ENCODE measurements around the gene FBXL22. TPM values are rescaled to one million over a fixed set of nuclear protein-coding genes. Genes with fewer than 3 reads are reported as not detected.

Gene FBXL22
- total RNA-seq, 2 donors from 2014 or later, result 0.29 to 0.90 TPM

GRCh38 chr15:63604281-63604680 lies 7.1 kb downstream of the FBXL22 start:
- no peak for DNase-seq
- no peak overlapping the region for H3K4me3 ChIP-seq (ENCODE audit: low read length)
- H3K36me3 ChIP-seq (ENCODE audit: control insufficient read depth, insufficient read depth, low read length), result peaks cover 19% of the 10 kb centered on the region
- TF ChIP-seq CTCF (conservative IDR thresholded peaks at IDR 0.05), result no peak
- Mint-ChIP-seq H3K9me3 (no peaks in the 10 kb centered on the region), H3K4me1 (peaks cover 15% of the 10 kb centered on the region), H3K27ac (no peak overlapping the region), H3K27me3 (ENCODE audit: insufficient read depth) (peaks cover 16% of the 10 kb centered on the region), H3K4me3 (no peak overlapping the region), H3K36me3 (ENCODE audit: low read depth) (peaks cover 5% of the 10 kb centered on the region)
- peaks cover 11% of the 10 kb centered on the region for H3K27me3 ChIP-seq (ENCODE audit: control insufficient read depth, insufficient read depth, low read length, poor library complexity, severe bottlenecking)
- no peaks in the 10 kb centered on the region for H3K9me3 ChIP-seq (ENCODE audit: control insufficient read depth, low read length)
- no peak overlapping the region for H3K9ac ChIP-seq (ENCODE audit: extremely low read depth, low read length, poor library complexity, severe bottlenecking)
- H3K4me1 ChIP-seq (ENCODE audit: control insufficient read depth, insufficient read depth, low read length), result peaks cover 7% of the 10 kb centered on the region
- no peak overlapping the region for H3K27ac ChIP-seq (ENCODE audit: low read depth, low read length)
- WGBS, 2 experiments (ENCODE audit: insufficient coverage in 1 of 2, insufficient read length in 1 of 2), result 100% methylated on average over 2 of the region's 2 CpGs; no CpG with 5 or more reads in 1 of the 2 experiments

GRCh38 chr15:63605036-63605435 lies 7.8 kb downstream of the FBXL22 start:
- TF ChIP-seq CTCF (conservative IDR thresholded peaks at IDR 0.05), result no peak
- peaks cover 16% of the 10 kb centered on the region for H3K27me3 Mint-ChIP-seq (ENCODE audit: insufficient read depth)
- H3K27me3 ChIP-seq (ENCODE audit: control insufficient read depth, insufficient read depth, low read length, poor library complexity, severe bottlenecking), result peaks cover 11% of the 10 kb centered on the region

DNA sequence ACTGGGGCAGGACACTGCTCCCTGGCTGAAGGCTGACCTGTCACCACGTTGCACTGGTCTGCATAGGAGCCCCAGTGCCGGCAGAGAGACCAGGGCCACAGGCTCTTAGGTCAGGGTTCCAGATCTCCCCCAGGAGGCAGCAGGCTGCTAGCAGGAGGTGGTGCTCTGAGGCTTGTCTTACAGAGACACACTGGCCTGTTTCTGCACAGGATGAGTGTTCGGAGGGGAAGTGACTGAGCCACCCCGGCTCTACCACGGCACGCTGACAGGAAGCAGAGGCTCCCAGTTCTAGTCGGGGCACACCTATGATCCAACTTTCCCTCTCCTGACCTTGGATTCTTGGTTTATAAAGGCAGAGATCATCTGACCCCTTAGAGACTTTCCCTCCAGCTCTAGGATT lies 8.6 kb downstream of the FBXL22 start:
- H3K36me3 ChIP-seq (ENCODE audit: control insufficient read depth, insufficient read depth, low read length), result peaks cover 24% of the 10 kb centered on the region
- H3K9me3 ChIP-seq (ENCODE audit: control insufficient read depth, low read length), result no peaks in the 10 kb centered on the region
- peaks cover 11% of the 10 kb centered on the region for H3K27me3 ChIP-seq (ENCODE audit: control insufficient read depth, insufficient read depth, low read length, poor library complexity, severe bottlenecking)
- no peak overlapping the region for H3K4me3 ChIP-seq (ENCODE audit: low read length)
- H3K27ac Mint-ChIP-seq, result no peak overlapping the region
- no peak overlapping the region for H3K9ac ChIP-seq (ENCODE audit: extremely low read depth, low read length, poor library complexity, severe bottlenecking)
- TF ChIP-seq CTCF (conservative IDR thresholded peaks at IDR 0.05), result no peak
- DNase-seq, result no peak
- peaks cover 16% of the 10 kb centered on the region for H3K27me3 Mint-ChIP-seq (ENCODE audit: insufficient read depth)
- H3K4me3 Mint-ChIP-seq, result no peak overlapping the region
- H3K9me3 Mint-ChIP-seq, result no peaks in the 10 kb centered on the region
- H3K27ac ChIP-seq (ENCODE audit: low read depth, low read length), result no peak overlapping the region
- WGBS, 2 experiments (ENCODE audit: insufficient coverage in 1 of 2, insufficient read length in 1 of 2), result 92 to 97% methylated on average over 4 to 7 of the region's 7 CpGs
- H3K4me1 ChIP-seq (ENCODE audit: control insufficient read depth, insufficient read depth, low read length), result no peaks in the 10 kb centered on the region
- H3K4me1 Mint-ChIP-seq, result peaks cover 12% of the 10 kb centered on the region
- H3K36me3 Mint-ChIP-seq (ENCODE audit: low read depth), result peaks cover 5% of the 10 kb centered on the region

More at GRCh38 chr15:63605036-63605435, 7.8 kb downstream of the FBXL22 start:
- Histone ChIP-seq H3K9me3 (ENCODE audit: control insufficient read depth, low read length) (no peaks in the 10 kb centered on the region), H3K36me3 (ENCODE audit: control insufficient read depth, insufficient read depth, low read length) (peaks cover 24% of the 10 kb centered on the region), H3K4me3 (ENCODE audit: low read length) (no peak overlapping the region), H3K9ac (ENCODE audit: extremely low read depth, low read length, poor library complexity, severe bottlenecking) (no peak overlapping the region), H3K4me1 (ENCODE audit: control insufficient read depth, insufficient read depth, low read length) (peaks cover 3% of the 10 kb centered on the region), H3K27ac (ENCODE audit: low read depth, low read length) (no peak overlapping the region)
- Mint-ChIP-seq H3K36me3 (ENCODE audit: low read depth) (peaks cover 5% of the 10 kb centered on the region), H3K9me3 (no peaks in the 10 kb centered on the region), H3K4me3 (no peak overlapping the region), H3K27ac (no peak overlapping the region), H3K4me1 (peaks cover 7% of the 10 kb centered on the region)
- 97 to 100% methylated on average over 1 to 3 of the region's 3 CpGs for WGBS, 2 experiments (ENCODE audit: insufficient coverage in 1 of 2, insufficient read length in 1 of 2)
- no peak for DNase-seq

All from endodermal cell (in vitro differentiated cells).